GM19240 (cell line): ENCODE results near the gene KBTBD12.
"Not testable (repeated sequence)": the region's sequence is repeated elsewhere in the genome, so short reads cannot be mapped to it uniquely, and the experiment has no call there.

Source experiments
- DNase-seq: peaks from one replicate; pipeline ENCODE4 v3.0.0; 2011; ENCODE audit warnings: low spot score; ENCODE audit not compliant: insufficient read length

Gene KBTBD12

DNA sequence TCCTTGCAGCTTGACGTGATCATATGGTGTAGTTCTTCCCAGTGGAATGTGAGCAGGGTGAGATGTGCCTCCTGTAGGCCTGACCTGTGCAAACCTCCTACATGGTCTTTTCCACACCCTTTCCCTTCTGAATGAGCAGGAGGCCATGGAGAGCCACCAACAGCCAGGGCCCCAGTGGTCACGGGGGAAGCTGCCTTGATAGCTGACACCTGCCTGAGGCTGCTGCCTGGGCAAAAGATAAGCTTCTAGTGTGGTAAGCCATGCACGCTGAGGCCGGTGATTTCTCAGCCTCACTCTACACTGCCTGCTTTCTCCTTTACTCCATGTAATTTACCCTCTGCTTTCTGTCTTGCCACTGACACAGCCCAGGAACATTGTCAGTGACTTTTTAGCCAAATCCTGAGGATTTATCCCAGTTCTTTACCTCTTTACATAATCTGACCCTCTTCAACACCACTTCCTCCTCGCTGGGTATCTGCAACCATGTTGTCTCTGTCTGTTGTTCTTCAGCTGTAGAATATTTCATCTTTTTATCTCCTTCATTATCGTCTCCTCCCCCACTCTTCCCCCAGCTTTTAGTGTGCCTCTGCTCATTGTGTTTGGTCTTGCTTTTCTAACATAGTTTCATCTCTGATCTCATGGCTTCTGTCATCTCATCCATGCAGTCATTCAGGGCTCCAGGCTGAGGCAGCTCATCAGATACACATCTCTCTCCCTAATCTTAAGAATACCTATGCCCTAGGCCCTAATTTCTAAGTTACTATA lies 11.2 kb upstream of the KBTBD12 start:
- DNase-seq: no peak

DNA sequence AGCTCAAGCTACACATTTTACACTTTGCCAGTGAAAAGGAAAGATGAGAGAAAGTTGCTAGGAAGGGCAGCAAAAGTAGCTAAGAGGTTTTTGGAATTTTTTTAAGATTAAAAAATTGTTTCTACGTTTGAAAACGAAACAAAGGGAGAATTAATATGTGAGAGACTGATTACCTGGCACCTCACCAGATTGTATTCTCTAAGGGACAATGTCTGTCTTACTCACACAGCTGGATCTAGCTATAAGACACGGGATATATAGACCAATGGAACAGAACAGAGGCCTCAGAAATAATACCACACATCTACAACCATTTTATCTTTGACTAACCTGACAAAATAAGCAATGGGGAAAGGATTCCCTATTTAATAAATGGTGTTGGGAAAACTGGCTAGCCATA lies 9.5 kb upstream of the KBTBD12 start:
- no peak for DNase-seq

GRCh38 chr3:127906653-127907052 lies 8.4 kb upstream of the KBTBD12 start:
- DNase-seq: not testable (repeated sequence)

DNA sequence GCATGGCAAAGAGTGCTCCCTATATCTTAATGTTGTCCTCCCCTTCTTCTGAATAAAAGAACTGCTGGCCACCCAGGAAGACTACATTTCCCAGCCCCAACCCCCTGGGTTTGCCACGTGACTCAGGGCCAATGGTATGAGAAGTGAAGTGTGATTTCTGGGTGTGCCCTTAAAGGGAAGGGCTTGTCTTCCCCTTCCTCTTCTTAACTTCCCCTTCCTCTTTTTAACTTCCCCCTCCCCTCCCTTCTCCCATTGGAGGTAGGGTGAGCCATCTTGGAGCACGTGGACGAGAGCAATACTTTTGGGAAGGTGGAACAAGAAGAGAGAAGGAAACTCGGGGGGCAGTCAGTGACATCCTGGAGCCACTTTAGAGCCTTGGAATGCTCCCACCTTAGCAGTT lies 6.8 kb upstream of the KBTBD12 start:
- DNase-seq: no peak

DNA sequence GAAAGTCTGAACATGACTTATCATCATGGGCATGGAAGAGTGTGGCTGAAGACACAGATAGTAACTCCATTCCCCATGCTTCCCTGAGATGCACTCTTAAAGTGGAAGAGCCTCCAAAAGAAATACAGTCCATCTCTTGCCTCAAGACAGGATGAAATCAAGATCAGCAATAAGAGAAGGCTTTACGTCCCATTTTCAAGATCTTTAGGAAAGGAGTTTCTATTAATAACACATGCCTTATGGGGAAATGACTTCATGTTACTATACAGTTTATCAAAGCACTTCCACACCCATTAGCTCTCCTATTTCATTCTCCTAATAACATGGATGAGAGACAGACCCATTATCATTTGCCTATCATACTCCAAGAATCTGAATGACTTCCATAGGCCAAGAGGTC lies 6.1 kb upstream of the KBTBD12 start:
- no peak for DNase-seq

GRCh38 chr3:127909646-127910045 lies 5.4 kb upstream of the KBTBD12 start:
- DNase-seq: no peak

DNA sequence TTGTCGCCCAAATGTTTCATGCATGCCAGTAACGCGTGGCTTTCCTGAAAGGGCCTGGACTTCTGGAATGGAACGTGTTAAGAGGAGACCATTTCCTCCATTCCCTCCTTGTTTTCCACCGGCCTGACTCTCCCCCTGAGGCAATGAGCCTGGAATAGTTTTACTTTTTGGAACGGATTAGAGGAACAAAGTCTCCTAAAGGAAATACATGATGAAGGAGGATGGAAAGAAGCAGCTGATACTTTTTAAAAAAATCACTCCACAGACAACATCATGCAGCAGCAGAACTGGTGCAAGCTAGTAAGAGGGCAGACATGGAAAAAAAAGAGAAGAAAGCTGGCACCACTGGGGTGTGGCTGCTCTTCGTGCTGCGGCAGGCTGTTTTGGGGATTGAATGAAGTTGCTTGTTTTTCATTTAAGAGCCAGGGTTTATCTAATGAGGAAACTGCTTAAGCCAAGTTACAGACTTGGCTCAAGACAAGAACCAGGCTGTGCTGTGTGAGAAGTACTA lies 3.6 kb upstream of the KBTBD12 start:
- DNase-seq: no peak

- DNase-seq: not testable (repeated sequence)
Measured at GRCh38 chr3:127913841-127914240, 1.2 kb upstream of the KBTBD12 start.

GRCh38 chr3:127914584-127914983 lies 448 bp upstream of the KBTBD12 start:
- no peak for DNase-seq

- DNase-seq: no peak
Measured at GRCh38 chr3:127915937-127916493, 983 bp downstream of the KBTBD12 start.

DNA sequence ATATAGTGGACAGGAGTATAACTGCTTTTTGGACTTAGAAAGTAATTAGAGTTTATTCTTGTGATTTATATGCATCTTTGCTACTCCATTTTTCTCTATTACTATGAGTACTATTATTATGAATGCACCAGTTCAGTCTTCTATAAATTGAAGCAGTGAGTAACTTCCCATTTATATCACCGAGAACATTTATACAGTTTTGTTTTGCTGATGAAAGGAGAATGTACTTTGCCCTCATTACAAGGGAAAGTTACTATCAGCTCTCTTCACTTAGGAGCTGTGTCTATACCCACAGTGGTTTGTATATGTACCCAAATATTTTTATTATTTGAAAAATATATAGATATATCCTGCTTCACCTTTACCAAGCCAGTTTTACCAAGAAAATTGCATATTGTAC lies 5.7 kb downstream of the KBTBD12 start:
- DNase-seq: no peak

- no peak for DNase-seq
Measured at GRCh38 chr3:127923611-127924010, 8.6 kb downstream of the KBTBD12 start.

- no peak for DNase-seq
Measured at GRCh38 chr3:127925384-127925783, 10.4 kb downstream of the KBTBD12 start.

DNA sequence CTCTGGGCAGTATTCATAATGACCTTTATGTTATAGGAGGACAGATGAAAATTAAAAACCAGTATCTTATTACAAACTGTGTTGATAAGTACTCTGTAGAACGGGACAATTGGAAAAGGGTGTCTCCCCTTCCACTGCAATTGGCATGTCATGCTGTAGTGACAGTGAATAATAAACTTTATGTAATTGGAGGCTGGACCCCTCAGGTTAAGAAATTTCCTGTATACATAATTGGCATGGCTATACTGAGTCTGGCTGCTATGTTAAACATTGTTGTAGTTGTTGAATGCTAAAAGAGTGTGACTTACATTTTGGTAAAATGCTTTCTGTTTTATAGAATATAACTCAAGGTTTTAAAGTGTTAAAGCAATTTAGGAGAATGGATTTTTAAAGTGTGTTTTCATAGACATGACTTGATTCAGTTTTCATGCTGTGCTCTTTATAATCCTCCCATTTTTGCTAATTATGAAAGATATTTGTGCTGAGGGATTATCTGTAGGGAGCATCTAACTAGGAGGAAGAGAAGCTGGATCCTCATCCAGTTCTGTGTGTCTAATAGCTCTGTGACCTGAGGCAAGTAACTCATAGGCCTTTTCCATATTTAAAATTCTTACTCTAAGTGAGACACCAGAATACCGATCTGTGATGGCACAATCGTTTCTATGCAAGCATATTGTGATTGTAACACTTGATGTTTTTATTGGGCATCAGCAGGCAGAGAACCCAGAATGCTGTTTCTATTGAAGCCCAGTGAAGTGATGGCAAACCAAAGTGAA lies 13.0 kb downstream of the KBTBD12 start:
- no peak for DNase-seq

DNA sequence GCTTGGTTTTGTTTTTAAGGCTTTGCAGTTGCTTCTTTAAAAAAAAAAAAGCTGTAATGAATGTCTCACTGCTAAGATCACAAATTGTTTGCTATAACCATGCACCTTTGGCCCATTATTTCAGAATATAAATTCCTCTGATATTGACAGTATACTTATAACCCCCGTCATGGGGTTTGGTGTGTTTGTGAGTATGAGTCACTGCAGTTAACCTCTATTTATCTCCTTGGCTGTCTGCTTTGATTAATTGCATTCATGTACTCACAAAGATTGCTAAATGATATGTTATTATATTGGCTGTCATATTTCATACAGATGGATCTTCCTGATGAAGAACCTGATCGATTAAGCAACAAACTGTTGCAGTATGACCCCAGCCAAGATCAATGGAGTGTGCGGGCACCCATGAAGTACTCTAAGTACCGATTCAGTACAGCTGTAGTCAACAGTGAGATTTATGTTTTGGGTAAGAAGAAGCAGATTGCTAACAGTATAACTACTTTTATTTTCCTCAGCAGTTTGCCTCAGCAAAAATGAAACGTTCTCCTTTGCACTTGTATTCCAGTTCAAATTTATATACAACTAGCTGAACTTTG lies 14.9 kb downstream of the KBTBD12 start:
- DNase-seq: no peak

DNA sequence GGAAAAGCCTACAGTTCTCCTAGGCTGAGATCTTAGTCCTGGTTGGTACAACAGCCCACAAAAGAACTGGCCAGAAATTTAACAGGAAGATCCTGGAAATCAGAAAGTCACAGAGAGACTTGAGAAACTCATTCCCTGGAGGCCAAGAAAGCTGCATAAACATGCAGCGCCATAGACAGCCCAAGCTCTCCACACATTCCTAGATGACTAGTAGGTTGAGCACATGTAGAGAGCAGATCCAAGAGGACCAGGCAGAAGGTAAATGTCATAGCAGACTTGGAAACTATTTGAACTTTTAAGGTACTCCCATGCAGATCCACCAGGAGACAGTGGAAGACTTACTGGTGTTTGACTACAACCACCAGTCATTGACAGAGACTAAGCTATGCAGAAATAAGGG lies 18.4 kb downstream of the KBTBD12 start:
- DNase-seq: no peak

- no peak for DNase-seq
Measured at GRCh38 chr3:127938800-127939199, 23.8 kb downstream of the KBTBD12 start.

DNA sequence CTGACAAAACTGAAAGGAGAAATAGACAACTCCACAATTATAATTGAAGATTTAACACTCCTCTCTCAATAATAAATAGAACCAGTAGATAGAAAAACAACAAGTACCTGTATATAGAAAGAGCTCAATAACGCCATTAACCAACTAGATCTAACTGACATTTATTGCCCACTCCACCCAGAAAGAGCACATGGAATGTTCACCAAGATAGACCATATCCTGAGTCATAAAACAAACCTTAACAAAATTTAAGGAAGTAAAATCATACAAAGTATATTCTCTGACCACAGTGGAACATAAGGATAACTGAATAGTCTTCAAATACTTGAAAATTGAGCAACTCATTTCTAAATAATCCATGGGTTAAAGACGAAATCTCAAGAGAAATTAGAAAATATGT lies 25.1 kb downstream of the KBTBD12 start:
- no peak for DNase-seq

- no peak for DNase-seq
Measured at GRCh38 chr3:127942613-127943012, 27.6 kb downstream of the KBTBD12 start.

DNA sequence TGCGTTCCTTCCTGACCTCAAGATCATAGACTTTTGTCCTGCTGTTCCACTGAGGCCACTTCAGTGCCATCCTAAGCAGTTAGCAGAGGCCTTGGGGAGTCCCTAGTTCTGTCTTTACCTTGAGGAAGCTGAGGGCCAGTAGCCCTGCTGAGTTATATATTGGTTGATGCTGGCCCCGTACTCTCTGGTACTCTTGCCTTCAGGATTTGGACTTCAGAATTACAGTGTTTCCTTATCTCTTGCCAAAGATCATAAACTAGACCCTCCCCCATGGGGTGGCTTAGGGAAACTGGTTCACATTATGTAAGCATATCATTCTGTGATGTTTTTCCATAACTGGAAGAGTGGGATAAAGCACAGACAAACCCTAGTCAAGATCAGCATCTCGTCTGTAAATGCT lies 33.2 kb downstream of the KBTBD12 start:
- no peak for DNase-seq

DNA sequence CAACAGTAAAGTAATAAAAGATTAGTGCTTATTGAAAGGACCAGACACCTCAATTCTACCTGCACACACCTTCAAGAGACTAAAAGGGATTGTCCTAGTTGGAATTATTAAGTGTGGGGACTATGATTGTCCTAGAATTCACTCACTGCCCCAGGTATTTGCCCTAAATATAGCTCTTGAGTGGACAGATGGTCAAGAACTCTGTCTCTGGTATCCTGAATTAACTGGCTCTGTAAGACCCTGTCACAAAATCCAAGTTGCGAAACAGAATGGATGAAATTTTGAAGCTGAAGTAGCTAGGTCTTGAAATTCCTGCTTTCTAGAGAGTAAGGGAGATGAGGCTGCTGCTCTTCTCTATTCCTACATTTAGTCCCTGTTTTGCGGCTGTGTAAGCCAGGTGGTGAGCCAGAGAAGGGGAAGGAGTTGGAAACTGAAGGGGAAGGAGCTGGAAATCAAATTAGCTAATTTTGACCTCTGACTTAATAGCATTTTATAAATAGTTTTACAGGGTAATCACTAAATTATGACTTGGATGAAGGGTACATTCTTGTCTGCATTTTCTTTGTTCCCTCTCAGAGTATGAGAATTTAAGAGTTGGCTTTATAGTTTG lies 34.5 kb downstream of the KBTBD12 start:
- no peak for DNase-seq

- DNase-seq: no peak
Measured at GRCh38 chr3:127951276-127951675, 36.2 kb downstream of the KBTBD12 start.
